ENCODE measurements around the gene METTL13.
"Not testable (repeated sequence)": the region's sequence is repeated elsewhere in the genome, so short reads cannot be mapped to it uniquely, and the experiment has no call there.

The METTL13 gene

GRCh38 chr1:171769754-171770153 is 11.7 kb upstream of the METTL13 start:
- DNase-seq (ENCODE audit: low read depth, low spot score), result no peak

- DNase-seq (ENCODE audit: low read depth, low spot score), result no peak
Measured at GRCh38 chr1:171772312-171772711, 9.1 kb upstream of the METTL13 start.

GRCh38 chr1:171780583-171781175 is 781 bp upstream of the METTL13 start:
- no peak for DNase-seq (ENCODE audit: low read depth, low spot score)

- DNase-seq (ENCODE audit: low read depth, low spot score), result no peak
Measured at GRCh38 chr1:171783816-171784530, 2.5 kb downstream of the METTL13 start.

GRCh38 chr1:171784784-171785183 is 3.3 kb downstream of the METTL13 start:
- DNase-seq (ENCODE audit: low read depth, low spot score), result no peak

- no peak for DNase-seq (ENCODE audit: low read depth, low spot score)
Measured at GRCh38 chr1:171785766-171786165, 4.3 kb downstream of the METTL13 start.

- no peak for DNase-seq (ENCODE audit: low read depth, low spot score)
Measured at GRCh38 chr1:171786534-171786933, 5.1 kb downstream of the METTL13 start.

GRCh38 chr1:171787686-171788480 is 6.4 kb downstream of the METTL13 start:
- DNase-seq (ENCODE audit: low read depth, low spot score), result no peak

GRCh38 chr1:171788696-171789095 is 7.2 kb downstream of the METTL13 start:
- no peak for DNase-seq (ENCODE audit: low read depth, low spot score)

- no peak for DNase-seq (ENCODE audit: low read depth, low spot score)
Measured at GRCh38 chr1:171790318-171790717, 8.9 kb downstream of the METTL13 start.

GRCh38 chr1:171792656-171793369 is 11.4 kb downstream of the METTL13 start:
- no peak for DNase-seq (ENCODE audit: low read depth, low spot score)

- DNase-seq (ENCODE audit: low read depth, low spot score), result no peak
Measured at GRCh38 chr1:171793636-171794035, 12.2 kb downstream of the METTL13 start.

GRCh38 chr1:171794085-171794484 is 12.6 kb downstream of the METTL13 start:
- no peak for DNase-seq (ENCODE audit: low read depth, low spot score)

- no peak for DNase-seq (ENCODE audit: low read depth, low spot score)
Measured at GRCh38 chr1:171796592-171796991, 15.1 kb downstream of the METTL13 start.

- DNase-seq (ENCODE audit: low read depth, low spot score), result no peak
Measured at GRCh38 chr1:171798311-171798710, 16.9 kb downstream of the METTL13 start.

- DNase-seq (ENCODE audit: low read depth, low spot score), result no peak
Measured at GRCh38 chr1:171798765-171799164, 17.3 kb downstream of the METTL13 start.

- DNase-seq (ENCODE audit: low read depth, low spot score), result no peak
Measured at GRCh38 chr1:171799166-171799565, 17.7 kb downstream of the METTL13 start.

- DNase-seq (ENCODE audit: low read depth, low spot score), result not testable (repeated sequence)
Measured at GRCh38 chr1:171799698-171800097, 18.2 kb downstream of the METTL13 start.

GRCh38 chr1:171800342-171800741 is 18.9 kb downstream of the METTL13 start:
- no peak for DNase-seq (ENCODE audit: low read depth, low spot score)

GRCh38 chr1:171800851-171801250 is 19.4 kb downstream of the METTL13 start:
- no peak for DNase-seq (ENCODE audit: low read depth, low spot score)

GRCh38 chr1:171801487-171801891 is 20.0 kb downstream of the METTL13 start:
- peak; percentile 73 for DNase-seq (ENCODE audit: low read depth, low spot score)

GRCh38 chr1:171802207-171802606 is 20.7 kb downstream of the METTL13 start:
- DNase-seq (ENCODE audit: low read depth, low spot score), result no peak

Data from ELF-1 (cell line).